Peyer's patch (tissue), 4 donors: ENCODE measurements around the gene CRIP2. TPM values are rescaled to one million over a fixed set of nuclear protein-coding genes. Genes with fewer than 3 reads are reported as not detected.

Source experiments
- DNase-seq, 3 donors: peaks; one replicate each; pipeline ENCODE4 v3.0.0-alpha.2; 2017 to 2019
- H3K27ac ChIP-seq, 4 donors: fragments of 200-600 bp; sonication (generic); one replicate each; pipeline ENCODE4 v1.5.1; 2016 to 2019
- H3K27me3 ChIP-seq, 2 donors: fragments of 200-600 bp; sonication (generic); one replicate each; pipeline ENCODE4 v1.5.1; 2019
- H3K36me3 ChIP-seq, 3 donors: fragments of 200-600 bp; sonication (generic); one replicate each; pipeline ENCODE4 v1.5.1; 2016 to 2019
- H3K4me1 ChIP-seq, 4 donors: fragments of 200-600 bp; sonication (generic); one replicate each; pipeline ENCODE4 v1.5.1; 2016 to 2019
- H3K4me3 ChIP-seq, 4 donors: fragments of 200-600 bp; sonication (generic); 1 replicate in 3 of 4; 2 replicates in 1 of 4; pipeline ENCODE4 v1.5.1; 2016 to 2019; ENCODE audit warnings: mild to moderate bottlenecking in 1 of 4
- H3K9me3 ChIP-seq, 4 donors: fragments of 200-600 bp; sonication (generic); one replicate each; pipeline ENCODE4 v1.5.1; 2016 to 2019; ENCODE audit warnings: mild to moderate bottlenecking in 1 of 4
- POLR2A ChIP-seq, 2 donors: fragments of 450-650 bp; IDR thresholded peaks; one replicate each; pipeline ENCODE4 v1.5.1; 2017; ENCODE audit warnings: antibody characterized with exemption in 2 of 2, mild to moderate bottlenecking in 2 of 2, moderate library complexity in 2 of 2
- total RNA-seq, 4 donors: library from RNA; depleted of rRNA; stranded (reverse); fragments of >200 nt; gene quantifications; one replicate each; pipeline ENCODE4 v1.1.0, GENCODE V29; 2016
- TF ChIP-seq, protein P1 (sequence below), 6 experiments: fragments of 450-650 bp in 4 of 6; fragments of 200-600 bp in 2 of 6; sonication (generic) in 1 of 6; IDR thresholded peaks; one replicate each; pipeline ENCODE4 v1.5.1; 2017 to 2019; ENCODE audit warnings: antibody characterized with exemption in 6 of 6, mild to moderate bottlenecking in 3 of 6, moderate library complexity in 1 of 6

The CRIP2 gene
- total RNA-seq, 4 donors from 2014 or later: 20.8 to 69.3 (median 41.9) TPM

DNA sequence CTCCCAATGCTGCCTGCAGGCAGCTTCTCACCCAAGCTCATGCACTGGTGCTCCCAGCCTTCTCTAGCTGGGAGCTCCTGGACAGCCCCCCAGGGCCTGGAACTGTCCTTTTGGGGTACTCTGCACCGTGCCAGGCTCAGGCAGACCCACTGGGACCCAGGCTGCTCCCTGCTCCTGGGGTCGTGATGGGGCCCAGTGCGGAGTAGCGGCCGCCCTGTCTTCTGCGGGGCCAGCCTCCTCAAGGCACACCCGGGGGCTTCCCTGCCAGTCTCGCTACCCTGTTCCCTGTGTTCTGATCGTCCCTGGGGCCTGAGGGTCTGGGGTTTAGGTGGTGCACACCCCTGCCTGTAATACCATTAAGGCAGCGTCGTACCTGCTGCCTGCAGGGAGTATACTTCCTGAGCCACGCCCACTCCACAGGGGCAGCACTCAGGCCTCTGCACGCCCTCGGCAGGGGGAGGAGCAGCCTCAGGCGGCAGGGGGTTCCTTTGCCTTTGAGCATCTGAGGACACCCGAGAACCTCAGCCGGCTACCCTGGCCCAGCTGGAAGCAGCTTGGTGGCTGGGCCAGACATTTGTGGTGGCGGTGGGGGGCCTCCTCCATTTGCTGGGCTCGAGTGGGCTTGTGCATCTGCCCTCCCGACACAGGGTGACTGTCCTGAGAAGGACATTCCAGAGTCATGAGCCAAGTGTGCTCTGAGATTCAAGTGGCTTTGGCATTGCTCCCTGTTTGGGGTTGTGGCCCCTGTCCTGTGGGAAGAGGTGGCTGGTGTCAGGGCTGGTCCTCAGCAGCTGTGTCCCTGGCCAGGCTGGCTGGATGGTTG is 9.2 kb upstream of the CRIP2 start:
- H3K9me3 ChIP-seq: no peaks in the 10 kb centered on the region
- H3K4me1 ChIP-seq: no peaks in the 10 kb centered on the region
- no peaks in the 10 kb centered on the region for H3K27me3 ChIP-seq
- no peak overlapping the region for H3K27ac ChIP-seq
- TF ChIP-seq, protein P1, sequence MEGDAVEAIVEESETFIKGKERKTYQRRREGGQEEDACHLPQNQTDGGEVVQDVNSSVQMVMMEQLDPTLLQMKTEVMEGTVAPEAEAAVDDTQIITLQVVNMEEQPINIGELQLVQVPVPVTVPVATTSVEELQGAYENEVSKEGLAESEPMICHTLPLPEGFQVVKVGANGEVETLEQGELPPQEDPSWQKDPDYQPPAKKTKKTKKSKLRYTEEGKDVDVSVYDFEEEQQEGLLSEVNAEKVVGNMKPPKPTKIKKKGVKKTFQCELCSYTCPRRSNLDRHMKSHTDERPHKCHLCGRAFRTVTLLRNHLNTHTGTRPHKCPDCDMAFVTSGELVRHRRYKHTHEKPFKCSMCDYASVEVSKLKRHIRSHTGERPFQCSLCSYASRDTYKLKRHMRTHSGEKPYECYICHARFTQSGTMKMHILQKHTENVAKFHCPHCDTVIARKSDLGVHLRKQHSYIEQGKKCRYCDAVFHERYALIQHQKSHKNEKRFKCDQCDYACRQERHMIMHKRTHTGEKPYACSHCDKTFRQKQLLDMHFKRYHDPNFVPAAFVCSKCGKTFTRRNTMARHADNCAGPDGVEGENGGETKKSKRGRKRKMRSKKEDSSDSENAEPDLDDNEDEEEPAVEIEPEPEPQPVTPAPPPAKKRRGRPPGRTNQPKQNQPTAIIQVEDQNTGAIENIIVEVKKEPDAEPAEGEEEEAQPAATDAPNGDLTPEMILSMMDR (IDR thresholded peaks at IDR 0.05): no peak
- TF ChIP-seq POLR2A (IDR thresholded peaks at IDR 0.05): no peak
- DNase-seq: no peak
- H3K4me3 ChIP-seq: no peak overlapping the region
- peaks cover 0 to 85% (median 0%) of the 10 kb centered on the region in 3 donors for H3K36me3 ChIP-seq

DNA sequence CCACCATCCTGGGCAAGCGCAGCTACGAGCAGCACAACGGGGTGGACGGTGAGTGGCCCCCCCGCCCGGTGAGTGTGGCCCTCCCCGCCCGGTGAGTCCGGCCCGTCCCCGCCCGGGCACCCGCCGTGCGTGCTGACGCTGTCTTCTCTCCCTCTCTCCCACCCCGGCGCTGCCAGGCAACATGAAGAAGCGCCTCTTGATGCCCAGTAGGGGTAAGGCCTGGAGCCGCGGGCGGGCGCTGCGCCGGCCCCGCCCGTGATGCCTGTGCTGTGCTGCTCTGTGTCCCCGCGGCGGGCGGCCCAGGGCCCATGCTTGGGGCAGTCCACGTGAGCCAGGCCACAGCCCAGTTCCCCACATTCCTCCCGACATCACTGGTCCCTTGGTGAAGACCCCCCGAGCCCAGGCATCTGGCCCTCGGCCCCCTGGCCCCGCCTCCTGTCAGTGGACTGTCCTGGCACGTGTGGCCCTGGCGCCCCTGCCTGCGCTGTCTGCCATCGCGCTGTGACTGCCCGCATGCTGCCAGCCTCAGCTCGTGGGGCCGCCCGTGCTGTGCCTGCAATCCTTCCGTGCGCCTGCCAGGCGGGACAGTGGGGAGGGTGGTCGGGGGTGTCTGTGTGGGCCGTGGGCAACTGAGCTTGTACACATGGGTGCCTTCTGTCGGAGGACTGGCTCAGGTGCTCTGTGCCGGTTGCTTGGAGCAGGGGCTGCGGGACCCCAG is 7.9 kb upstream of the CRIP2 start:
- DNase-seq: no peak
- Histone ChIP-seq H3K9me3 (no peaks in the 10 kb centered on the region), H3K27me3 (no peaks in the 10 kb centered on the region), H3K36me3 (peaks cover 0 to 79% (median 0%) of the 10 kb centered on the region in 3 donors), H3K27ac (no peak overlapping the region), H3K4me1 (no peaks in the 10 kb centered on the region), H3K4me3 (no peak overlapping the region)
- TF ChIP-seq POLR2A (IDR thresholded peaks at IDR 0.05): no peak
- TF ChIP-seq, protein P1 (IDR thresholded peaks at IDR 0.05): no peak

DNA sequence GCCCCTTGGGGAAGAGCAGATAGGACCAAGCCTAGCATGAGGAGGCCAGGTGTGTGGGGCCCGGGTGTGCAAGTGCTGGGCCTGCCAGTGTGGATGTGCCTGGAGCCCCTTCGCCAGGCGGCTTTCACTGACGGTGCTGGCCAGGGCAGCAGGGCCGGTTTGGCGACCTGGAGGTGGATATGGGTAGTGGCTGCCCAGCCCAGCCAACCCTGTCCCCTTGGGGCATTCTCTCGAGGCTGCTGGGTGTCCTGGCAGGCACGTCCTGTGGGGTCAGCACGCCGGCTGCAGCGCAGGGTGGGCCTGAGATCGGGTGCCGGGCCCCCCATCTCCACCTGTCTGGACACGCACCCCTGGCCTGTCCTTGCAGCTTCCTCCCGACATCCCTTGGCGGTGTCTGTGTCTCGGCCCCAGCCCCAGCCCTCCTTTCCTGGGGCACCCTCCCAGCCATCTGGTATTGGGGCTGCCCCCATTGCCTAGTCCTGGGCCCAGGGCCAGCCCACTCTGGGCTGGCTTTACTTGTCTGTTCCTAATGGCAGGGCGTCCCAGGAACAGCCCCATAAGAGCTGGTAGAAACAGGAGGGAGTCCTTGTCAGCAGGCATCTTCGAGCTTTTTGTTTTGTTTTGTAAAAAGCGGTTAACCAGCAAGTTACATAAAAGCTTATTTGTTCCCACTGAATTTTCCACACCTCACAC is 7.2 kb upstream of the CRIP2 start:
- H3K4me3 ChIP-seq: no peak overlapping the region
- no peaks in the 10 kb centered on the region for H3K4me1 ChIP-seq
- no peaks in the 10 kb centered on the region for H3K27me3 ChIP-seq
- TF ChIP-seq POLR2A (IDR thresholded peaks at IDR 0.05): no peak
- TF ChIP-seq, protein P1 (IDR thresholded peaks at IDR 0.05): no peak
- DNase-seq: no peak
- no peak overlapping the region for H3K27ac ChIP-seq
- H3K36me3 ChIP-seq: peaks cover 0 to 72% (median 0%) of the 10 kb centered on the region in 3 donors
- H3K9me3 ChIP-seq: no peaks in the 10 kb centered on the region

DNA sequence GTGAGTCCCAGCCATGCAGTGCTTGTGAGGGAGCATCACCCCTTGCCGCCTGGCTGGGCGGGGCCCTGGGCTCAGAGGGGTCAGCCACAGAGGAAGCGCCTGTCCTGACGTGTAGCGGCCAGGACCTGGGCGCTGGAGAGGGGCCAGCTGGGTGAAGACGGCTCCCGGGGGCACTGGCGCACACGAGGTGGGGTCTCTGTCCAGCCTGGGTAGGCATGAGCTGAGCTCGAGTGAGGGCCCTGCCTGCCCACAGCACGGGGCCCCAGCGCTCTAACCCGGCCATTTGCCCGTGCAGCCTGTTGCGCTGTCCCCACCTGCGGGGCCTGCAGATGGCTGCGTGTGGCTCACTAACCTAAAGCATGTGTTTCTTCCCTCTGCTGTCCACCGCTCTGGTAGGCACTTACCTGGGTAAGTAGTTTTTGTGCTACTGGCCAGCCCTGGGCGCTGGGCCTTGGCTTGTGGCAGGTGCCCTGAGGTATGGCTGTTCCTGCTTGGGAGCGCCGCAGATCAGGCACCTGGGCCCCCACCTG is 6.6 kb upstream of the CRIP2 start:
- Histone ChIP-seq H3K27me3 (no peaks in the 10 kb centered on the region), H3K27ac (no peak overlapping the region), H3K36me3 (peaks cover 0 to 67% (median 0%) of the 10 kb centered on the region in 3 donors), H3K4me3 (no peak overlapping the region), H3K9me3 (no peaks in the 10 kb centered on the region), H3K4me1 (peaks cover 0 to 6% (median 0%) of the 10 kb centered on the region in 4 donors)
- TF ChIP-seq POLR2A (IDR thresholded peaks at IDR 0.05): no peak
- TF ChIP-seq, protein P1 (IDR thresholded peaks at IDR 0.05): no peak
- DNase-seq: no peak

DNA sequence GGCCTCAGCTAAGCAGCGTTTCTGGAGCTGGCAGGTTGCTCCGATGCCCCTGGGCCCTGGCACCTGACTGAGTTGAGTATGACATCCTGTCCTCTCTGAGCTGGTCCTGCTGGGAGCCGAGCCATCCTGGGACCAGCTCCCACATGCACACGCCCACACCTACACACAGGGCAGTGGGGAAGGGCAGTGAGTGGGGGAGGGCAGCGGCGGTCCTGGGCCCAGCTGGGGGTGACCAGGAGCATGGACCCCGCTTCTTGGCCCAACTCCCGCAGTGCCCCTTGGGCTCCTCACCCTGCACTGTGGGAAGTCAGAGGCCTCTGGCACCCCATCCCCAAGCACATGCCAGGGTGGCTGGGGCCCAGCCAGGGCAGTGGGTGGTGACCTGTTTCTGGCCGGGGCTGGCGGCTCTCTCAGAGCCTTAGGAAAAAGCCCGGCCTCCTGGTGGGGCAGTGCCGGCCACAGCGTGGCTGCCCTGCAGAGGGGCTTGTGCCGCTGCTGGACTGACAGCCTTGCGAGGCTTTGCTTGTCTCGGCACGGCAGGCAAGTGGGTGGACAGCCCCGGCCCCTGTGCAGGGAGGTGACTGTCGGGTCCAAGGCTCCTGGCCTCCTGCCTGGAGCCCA is 5.9 kb upstream of the CRIP2 start:
- H3K4me3 ChIP-seq: no peak overlapping the region
- no peak for TF ChIP-seq POLR2A (IDR thresholded peaks at IDR 0.05)
- TF ChIP-seq, protein P1 (IDR thresholded peaks at IDR 0.05): no peak
- H3K27me3 ChIP-seq: peaks cover 0 to 4% of the 10 kb centered on the region in 2 donors
- H3K9me3 ChIP-seq: no peaks in the 10 kb centered on the region
- no peak overlapping the region for H3K27ac ChIP-seq
- DNase-seq: no peak
- H3K36me3 ChIP-seq: peaks cover 0 to 60% (median 0%) of the 10 kb centered on the region in 3 donors
- H3K4me1 ChIP-seq: peaks cover 0 to 13% (median 5%) of the 10 kb centered on the region in 4 donors
